SK-N-SH treated with all-trans-retinoic acid at 6 μM for 48 hours (cell line): ENCODE data around the gene PRSS16.

Source experiments
- BACH2 ChIP-seq: fragments of 250-450 bp; sonication (Bioruptor Pico); IDR thresholded peaks from 2 replicates; pipeline ENCODE4 v1.9.0; 2021; ENCODE audit warnings: mild to moderate bottlenecking, borderline replicate concordance
- CREB5 ChIP-seq: fragments of 250-450 bp; sonication (Bioruptor Pico); IDR thresholded peaks from 2 replicates; pipeline ENCODE4 v1.5.1; 2020; ENCODE audit warnings: low read depth, mild to moderate bottlenecking, moderate library complexity
- ESRRG ChIP-seq: fragments of 250-450 bp; sonication (Bioruptor Pico); IDR thresholded peaks from 2 replicates; pipeline ENCODE4 v1.6.1; 2021; ENCODE audit warnings: mild to moderate bottlenecking
- GLIS3 ChIP-seq: fragments of 250-450 bp; sonication (Bioruptor Pico); IDR thresholded peaks from 2 replicates; pipeline ENCODE4 v1.5.0; 2020; ENCODE audit warnings: mild to moderate bottlenecking, moderate library complexity
- ISL1 ChIP-seq: fragments of 250-450 bp; sonication (Bioruptor Pico); IDR thresholded peaks from 2 replicates; pipeline ENCODE4 v2.1.2; 2022; ENCODE audit warnings: mild to moderate bottlenecking, moderate library complexity
- OSR1 ChIP-seq: fragments of 250-450 bp; sonication (Bioruptor Pico); IDR thresholded peaks from 2 replicates; pipeline ENCODE4 v1.8.0; 2022; ENCODE audit warnings: moderate library complexity, mild to moderate bottlenecking, inconsistent platforms
- POU6F1 ChIP-seq: fragments of 250-450 bp; sonication (Bioruptor Pico); IDR thresholded peaks from 2 replicates; pipeline ENCODE4 v1.8.0; 2021; ENCODE audit warnings: low read depth, mild to moderate bottlenecking, moderate library complexity, borderline replicate concordance
- RARB ChIP-seq: fragments of 250-450 bp; sonication (Bioruptor Pico); IDR thresholded peaks from 2 replicates; pipeline ENCODE4 v1.8.0; 2021; ENCODE audit warnings: mild to moderate bottlenecking, moderate library complexity
- SNAI2 ChIP-seq: fragments of 250-450 bp; sonication (Bioruptor Pico); IDR thresholded peaks from 2 replicates; pipeline ENCODE4 v1.5.0; 2020; ENCODE audit warnings: mild to moderate bottlenecking, moderate library complexity
- TCF4 ChIP-seq: fragments of 250-450 bp; sonication (Bioruptor Pico); IDR thresholded peaks from 2 replicates; pipeline ENCODE4 v1.8.0; 2021; ENCODE audit warnings: mild to moderate bottlenecking, moderate library complexity, borderline replicate concordance
- ZC3H10 ChIP-seq: fragments of 250-450 bp; sonication (Bioruptor Pico); IDR thresholded peaks from 2 replicates; pipeline ENCODE4 v1.5.1; 2021; ENCODE audit warnings: mild to moderate bottlenecking, moderate library complexity
- ZFP30 ChIP-seq: fragments of 450-650 bp; formaldehyde crosslinking; IDR thresholded peaks from 2 replicates; pipeline ENCODE4 v1.5.0; 2022; ENCODE audit warnings: mild to moderate bottlenecking, moderate library complexity
- ZNF70 ChIP-seq: fragments of 450-650 bp; formaldehyde crosslinking; IDR thresholded peaks from 2 replicates; pipeline ENCODE4 v1.5.0; 2020; ENCODE audit warnings: mild to moderate bottlenecking, moderate library complexity

GRCh38 chr6:27228963-27229477, 18.5 kb upstream of the PRSS16 start:
- TF ChIP-seq CREB5 (CRISPR knock-in tag) (no peak), ZFP30 (CRISPR knock-in tag) (no peak), ESRRG (no peak), RARB (CRISPR knock-in tag) (no peak), OSR1 (CRISPR knock-in tag) (no peak), POU6F1 (no peak), GLIS3 (CRISPR knock-in tag) (no peak), SNAI2 (CRISPR knock-in tag) (no peak), ZNF70 (no peak), ZC3H10 (CRISPR knock-in tag) (no peak), TCF4 (CRISPR knock-in tag) (no peak), ISL1 (CRISPR knock-in tag) (no peak), BACH2 (CRISPR knock-in tag) (no peak)
